GM12891 (cell line): ENCODE data around the gene TSHR.
A peak's percentile ranks its signal among the peaks of the same experiment; 100 is the strongest.

Experiments used
- DNase-seq: peaks from one replicate; pipeline ENCODE4 v3.0.0; 2011; ENCODE audit warnings: low spot score; ENCODE audit not compliant: insufficient read length
- FAIRE-seq: peaks from 2 replicates; lab custom pipeline; 2011; peaks lifted over from hg19 to GRCh38; lab: Jason Lieb, UNC
- PAX5 ChIP-seq: IDR thresholded peaks from 2 replicates; pipeline ENCODE4 v1.6.1; 2011; ENCODE audit warnings: low read length, moderate library complexity, mild to moderate bottlenecking; ENCODE audit not compliant: insufficient read depth, severe bottlenecking
- POLR2A ChIP-seq: IDR thresholded peaks from 2 replicates; pipeline ENCODE4 v1.6.1; 2011; ENCODE audit warnings: low read depth, low read length, control low read depth
- POLR2AphosphoS5 ChIP-seq: IDR thresholded peaks from 2 replicates; pipeline ENCODE4 v1.6.1; 2011; ENCODE audit warnings: low read depth, low read length, control low read depth
- POU2F2 ChIP-seq: IDR thresholded peaks from 2 replicates; pipeline ENCODE4 v1.6.1; 2011; ENCODE audit warnings: low read depth, mild to moderate bottlenecking, control low read depth, low read length, moderate library complexity
- SPI1 ChIP-seq: IDR thresholded peaks from 2 replicates; pipeline ENCODE4 v1.6.1; 2011; ENCODE audit warnings: low read depth, low read length, control low read depth
- TAF1 ChIP-seq: IDR thresholded peaks from 2 replicates; pipeline ENCODE4 v1.6.1; 2011; ENCODE audit warnings: low read depth, low read length, control low read depth

TSHR gene

DNA sequence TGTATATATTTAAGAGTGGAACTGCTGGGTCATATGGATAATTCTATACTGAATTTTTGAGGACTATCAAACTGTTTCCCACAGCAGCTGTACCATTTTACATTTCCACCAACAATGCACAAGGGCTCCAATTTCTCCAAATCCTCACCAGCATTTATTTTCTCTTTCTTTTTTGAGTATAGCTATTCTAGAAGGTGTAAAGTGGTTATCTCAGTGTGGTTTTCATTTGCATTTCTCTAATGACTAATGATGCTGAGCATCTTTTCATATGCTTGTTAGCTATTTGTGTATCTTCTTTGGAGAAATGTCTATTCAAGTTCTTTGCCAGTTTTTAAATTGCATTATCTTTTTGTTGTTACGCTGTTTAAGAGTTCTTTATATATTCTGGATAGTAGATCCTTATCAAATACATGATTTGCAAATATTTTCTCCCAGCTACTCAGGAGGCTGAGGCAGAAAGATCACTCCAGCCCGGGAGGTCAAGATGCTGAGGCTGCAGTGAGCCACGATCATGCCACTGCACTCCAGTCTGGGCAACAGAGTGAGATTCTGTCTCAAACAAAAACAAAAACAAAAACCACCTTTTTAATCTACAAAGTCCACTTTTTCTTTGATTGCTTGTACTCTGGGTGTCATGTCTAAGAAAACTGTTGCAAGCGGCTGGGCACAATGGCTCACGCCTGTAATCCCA lies 232.6 kb downstream of the TSHR start:
- TF ChIP-seq POLR2AphosphoS5 (no peak), POU2F2 (no peak), PAX5 (no peak), TAF1 (no peak), POLR2A (no peak), SPI1 (no peak)
- DNase-seq (no peak), FAIRE-seq (no peak)

DNA sequence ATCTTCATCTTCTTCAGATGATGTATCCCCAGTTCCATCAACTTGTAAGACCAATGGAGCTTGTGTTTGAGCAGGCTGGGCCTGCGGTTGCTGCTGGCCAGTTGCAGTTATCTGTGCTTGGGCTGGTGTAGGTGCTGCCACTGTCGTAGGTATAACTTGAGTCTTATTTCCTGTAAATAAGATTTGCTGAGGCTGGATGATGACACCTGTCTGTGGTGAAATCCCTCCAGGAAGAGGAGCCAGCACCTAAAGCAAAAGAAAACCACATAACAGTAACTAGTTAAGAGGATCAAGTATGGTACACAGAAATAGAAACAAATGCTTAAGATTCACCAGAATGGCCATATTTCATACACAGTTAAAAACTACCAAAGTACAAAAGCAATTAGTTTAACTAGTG lies 237.2 kb downstream of the TSHR start:
- FAIRE-seq (no peak), DNase-seq (no peak)
- no peak for TF ChIP-seq POLR2A
- TF ChIP-seq TAF1 = no peak
- no peak for TF ChIP-seq POLR2AphosphoS5
- TF ChIP-seq SPI1 = no peak

DNA sequence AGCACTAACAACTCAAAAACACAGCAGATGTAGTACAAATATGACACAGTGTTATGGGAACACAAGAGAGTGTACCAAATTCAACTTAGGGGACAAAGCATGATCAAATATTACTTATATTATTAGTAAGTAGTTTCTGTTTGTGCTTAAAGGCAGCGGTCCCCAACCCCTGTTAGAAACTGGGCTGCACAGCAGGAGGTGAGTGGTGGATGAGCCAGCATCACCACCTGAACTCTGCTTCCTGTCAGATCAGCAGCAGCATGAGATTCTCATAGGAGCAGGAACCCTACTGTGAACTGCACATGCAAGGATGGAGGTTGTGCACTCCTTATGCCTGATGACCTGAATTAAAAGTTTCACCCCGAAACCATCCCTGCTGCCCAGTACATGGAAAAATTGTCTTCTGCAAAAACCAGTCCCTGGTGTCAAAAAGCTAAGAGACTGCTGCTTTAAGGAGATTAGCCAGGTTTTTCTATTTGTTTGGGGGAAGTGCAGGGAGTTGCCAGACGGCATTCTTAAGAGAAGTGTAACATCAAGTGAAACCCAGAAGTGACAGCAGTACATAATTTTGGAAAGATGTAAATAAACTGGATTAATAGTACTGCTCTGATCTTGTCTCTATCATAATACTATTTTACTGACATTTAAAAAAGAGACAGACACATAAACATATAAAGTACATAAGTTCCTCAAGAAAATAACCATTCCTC lies 238.7 kb downstream of the TSHR start:
- FAIRE-seq = peak; percentile 67

More for the DNA sequence above, 238.7 kb downstream of the TSHR start:
- TF ChIP-seq POU2F2 (no peak), POLR2A (no peak), PAX5 (no peak), TAF1 (no peak), POLR2AphosphoS5 (no peak)
- no peak for DNase-seq
